ENCODE results near the gene EAPP. TPM values are rescaled to one million over a fixed set of nuclear protein-coding genes. Genes with fewer than 3 reads are reported as not detected.
"Not testable (repeated sequence)": the region's sequence is repeated elsewhere in the genome, so short reads cannot be mapped to it uniquely, and the experiment has no call there.

The EAPP gene
- total and polyA plus RNA-seq, 2 of the 13 experiments (the other 11 are each of a cell fraction or from before 2014, with no cell fraction given) = 68.7 to 110 TPM

DNA sequence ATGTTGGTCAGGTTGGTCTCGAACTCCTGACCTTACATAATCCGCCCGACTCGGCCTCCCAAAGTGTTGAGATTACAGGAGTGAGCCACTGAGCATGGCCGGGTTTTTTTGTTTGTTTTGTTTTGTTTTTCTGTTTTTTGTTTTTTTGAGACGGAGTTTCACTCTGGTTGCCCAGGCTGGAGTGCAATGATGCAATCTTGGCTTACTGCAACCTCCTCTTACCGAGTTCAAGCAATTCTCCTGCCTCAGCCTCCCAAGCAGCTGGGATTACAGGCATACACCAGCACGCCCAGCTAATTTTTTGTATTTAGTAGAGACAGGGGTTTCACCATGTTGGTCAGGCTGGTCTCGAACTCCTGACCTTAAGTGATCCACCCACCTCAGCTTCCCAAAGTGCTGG lies 35.5 kb downstream of the EAPP start:
- H2AFZ ChIP-seq (ENCODE audit: low read length); POLR2A ChIA-PET; in situ Hi-C loops (cut with HindIII; ENCODE audit: extremely low pct_ligation_motif_present, low pct_unique_long_range_greater_than_20kb); H3K36me3 ChIP-seq (replicated peaks in 1 of 2; ENCODE audit: control insufficient read depth in 1 of 2, insufficient read depth in 2 of 2, low read length in 2 of 2); H3K27me3 ChIP-seq (ENCODE audit: control insufficient read depth in 1 of 2, insufficient read depth in 2 of 2, low read length in 2 of 2); ATAC-seq; BruUV-seq (replicated peaks); H4K20me1 ChIP-seq (ENCODE audit: insufficient read depth, low read length); H3K4me3 ChIP-seq (replicated peaks in 1 of 3; ENCODE audit: insufficient read depth in 1 of 3, low read depth in 2 of 3, low read length in 3 of 3); H3K4me2 ChIP-seq (ENCODE audit: low read depth, low read length); DNase-seq (ENCODE audit: low spot score); H3K9ac ChIP-seq (ENCODE audit: insufficient read depth, low read depth, low read length); H3K9me3 ChIP-seq (ENCODE audit: low read length); intact Hi-C loops (cut with micrococcal nuclease; ENCODE audit: unreplicated experiment); H3K79me2 ChIP-seq (ENCODE audit: insufficient read depth, low read length); H3K27ac ChIP-seq (ENCODE audit: extremely low read length, insufficient read depth, low read length); FAIRE-seq; TF ChIP-seq ATF7, LCORL (CRISPR knock-in tag; IDR thresholded peaks at IDR 0.05): not testable (repeated sequence)
- CTCF ChIA-PET (ENCODE audit: low intra/inter-chr PET ratio, low total read pairs) = interaction anchor here (0.7 kb wide), 1 partner anchor 664 kb away, joined by 3 read pairs; no protein-coding TSS in a partner anchor
- TF ChIP-seq, protein P1, sequence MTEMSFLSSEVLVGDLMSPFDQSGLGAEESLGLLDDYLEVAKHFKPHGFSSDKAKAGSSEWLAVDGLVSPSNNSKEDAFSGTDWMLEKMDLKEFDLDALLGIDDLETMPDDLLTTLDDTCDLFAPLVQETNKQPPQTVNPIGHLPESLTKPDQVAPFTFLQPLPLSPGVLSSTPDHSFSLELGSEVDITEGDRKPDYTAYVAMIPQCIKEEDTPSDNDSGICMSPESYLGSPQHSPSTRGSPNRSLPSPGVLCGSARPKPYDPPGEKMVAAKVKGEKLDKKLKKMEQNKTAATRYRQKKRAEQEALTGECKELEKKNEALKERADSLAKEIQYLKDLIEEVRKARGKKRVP (CRISPR knock-in tag; IDR thresholded peaks at IDR 0.05) = peak in 1 of 2 experiments; percentile 62; a peak in 1 of 4 replicates
- TF ChIP-seq ATF7 (IDR thresholded peaks at IDR 0.05) (peak; percentile 88), PHB2 (IDR thresholded peaks at IDR 0.05; ENCODE audit: partially characterized antibody) (peak; percentile 40), NFE2L1 (CRISPR knock-in tag; IDR thresholded peaks at IDR 0.05; ENCODE audit: borderline replicate concordance) (0 out of 2 replicates have a peak, but pooled peaks have one; percentile 46), CEBPG (CRISPR knock-in tag; IDR thresholded peaks at IDR 0.05) (peak; percentile 40), CEBPB (IDR thresholded peaks at IDR 0.05; ENCODE audit: borderline replicate concordance, low read depth, low read length) (peak; percentile 40; the same call in 1 of the 2 replicates), LCORL (IDR thresholded peaks at IDR 0.05) (0 out of 2 replicates have a peak, but pooled peaks have one; percentile 13), ADNP (CRISPR knock-in tag; IDR thresholded peaks at IDR 0.05) (0 out of 2 replicates have a peak, but pooled peaks have one; percentile 8), ZMYM3 (CRISPR knock-in tag; IDR thresholded peaks at IDR 0.05) (peak; percentile 52; the same call in 1 of the 2 replicates)
- TF ChIP-seq, protein P2, sequence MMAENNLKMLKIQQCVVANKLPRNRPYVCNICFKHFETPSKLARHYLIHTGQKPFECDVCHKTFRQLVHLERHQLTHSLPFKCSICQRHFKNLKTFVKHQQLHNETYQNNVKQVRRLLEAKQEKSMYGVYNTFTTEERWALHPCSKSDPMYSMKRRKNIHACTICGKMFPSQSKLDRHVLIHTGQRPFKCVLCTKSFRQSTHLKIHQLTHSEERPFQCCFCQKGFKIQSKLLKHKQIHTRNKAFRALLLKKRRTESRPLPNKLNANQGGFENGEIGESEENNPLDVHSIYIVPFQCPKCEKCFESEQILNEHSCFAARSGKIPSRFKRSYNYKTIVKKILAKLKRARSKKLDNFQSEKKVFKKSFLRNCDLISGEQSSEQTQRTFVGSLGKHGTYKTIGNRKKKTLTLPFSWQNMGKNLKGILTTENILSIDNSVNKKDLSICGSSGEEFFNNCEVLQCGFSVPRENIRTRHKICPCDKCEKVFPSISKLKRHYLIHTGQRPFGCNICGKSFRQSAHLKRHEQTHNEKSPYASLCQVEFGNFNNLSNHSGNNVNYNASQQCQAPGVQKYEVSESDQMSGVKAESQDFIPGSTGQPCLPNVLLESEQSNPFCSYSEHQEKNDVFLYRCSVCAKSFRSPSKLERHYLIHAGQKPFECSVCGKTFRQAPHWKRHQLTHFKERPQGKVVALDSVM (CRISPR knock-in tag; IDR thresholded peaks at IDR 0.05) = peak; percentile 42; the same call in 1 of the 2 replicates
- 49% methylated on average over 9 of the region's 9 CpGs for WGBS (ENCODE audit: low lambda C conversion rate)
- peaks cover 41% of the 10 kb centered on the region for H3K4me1 ChIP-seq (ENCODE audit: insufficient read depth, low read length)
